SK-N-SH (cell line): ENCODE data around the gene ZNF474. TPM values are rescaled to one million over a fixed set of nuclear protein-coding genes. Genes with fewer than 3 reads are reported as not detected.
"Not testable (repeated sequence)": the region's sequence is repeated elsewhere in the genome, so short reads cannot be mapped to it uniquely, and the experiment has no call there.

ENCODE experiments used
- CTCF ChIA-PET: fragments of 300-600, 350-600 bp; formaldehyde crosslinking; extraction: SDS; loops from one replicate; lab custom pipeline; 2021; lab: Yijun Ruan, JAX
- POLR2A ChIA-PET: fragments of 350-600 bp; sonication (Branson Sonifier 250); formaldehyde crosslinking; extraction: SDS; loops from one replicate; lab custom pipeline; 2020; ENCODE audit warnings: antibody characterized with exemption, inconsistent platforms; lab: Yijun Ruan, JAX
- DNase-seq: peaks from one replicate; pipeline ENCODE4 v3.0.0; 2012
- H2AFZ ChIP-seq: fragments of 200-600 bp; sonication (generic); 2 replicates; pipeline ENCODE4 v1.8.1; 2016; ENCODE audit warnings: antibody characterized with exemption, mild to moderate bottlenecking, low read depth
- H3F3A ChIP-seq: fragments of 200-600 bp; sonication (generic); replicated peaks from 2 replicates; pipeline ENCODE3; 2016; ENCODE audit warnings: antibody characterized with exemption, mild to moderate bottlenecking; ENCODE audit not compliant: insufficient read depth
- H3K27ac ChIP-seq, 2 experiments: fragments of 200-500 bp in 1 of 2; fragments of 200-600 bp in 1 of 2; sonication (Bioruptor generic) in 1 of 2; sonication (generic), shearing (Covaris generic) in 1 of 2; 2 replicates each; pipeline versions ENCODE4 v1.5.1 to v1.6.1; 2014 to 2016; ENCODE audit warnings: low read depth in 2 of 2, inconsistent platforms in 1 of 2, low read length in 1 of 2, mild to moderate bottlenecking in 1 of 2, mixed read lengths in 1 of 2
- H3K27me3 ChIP-seq: fragments of 200-600 bp; sonication (generic), shearing (Covaris generic); 2 replicates; pipeline ENCODE4 v1.6.1; 2016; ENCODE audit warnings: mixed run types; ENCODE audit not compliant: insufficient read depth
- H3K36me3 ChIP-seq, 2 experiments: fragments of 200-500 bp in 1 of 2; fragments of 200-600 bp in 1 of 2; sonication (Bioruptor generic) in 1 of 2; sonication (generic) in 1 of 2; replicated peaks in 1 of 2; 2 replicates each; pipeline versions ENCODE3 to v1.5.1; 2014 to 2016; ENCODE audit warnings: low read length in 1 of 2, mild to moderate bottlenecking in 1 of 2; ENCODE audit not compliant: insufficient read depth in 2 of 2, control insufficient read depth in 1 of 2
- H3K4me1 ChIP-seq, 2 experiments: fragments of 200-500 bp in 1 of 2; fragments of 200-600 bp in 1 of 2; sonication (Bioruptor generic) in 1 of 2; sonication (generic), shearing (Covaris generic) in 1 of 2; 2 replicates each; pipeline versions ENCODE4 v1.5.1 to v1.6.1; 2014 to 2016; ENCODE audit warnings: low read depth in 1 of 2, low read length in 1 of 2, mixed run types in 1 of 2; ENCODE audit not compliant: insufficient read depth in 2 of 2, control insufficient read depth in 1 of 2
- H3K4me2 ChIP-seq: fragments of 200-600 bp; sonication (generic), shearing (Covaris generic); 2 replicates; pipeline ENCODE4 v1.6.1; 2017; ENCODE audit warnings: mixed run types
- H3K4me3 ChIP-seq, 2 experiments: fragments of 200-500 bp in 1 of 2; fragments of 200-600 bp in 1 of 2; sonication (Bioruptor generic) in 1 of 2; sonication (generic), shearing (Covaris generic) in 1 of 2; 2 replicates each; pipeline versions ENCODE4 v1.5.1 to v1.8.1; 2014 to 2016; ENCODE audit warnings: low read depth in 2 of 2, inconsistent platforms in 1 of 2, low read length in 1 of 2, mild to moderate bottlenecking in 1 of 2, mixed read lengths in 1 of 2, moderate library complexity in 1 of 2
- H3K79me2 ChIP-seq: fragments of 200-600 bp; sonication (generic); 2 replicates; pipeline ENCODE4 v1.8.1; 2017; ENCODE audit warnings: mild to moderate bottlenecking; ENCODE audit not compliant: insufficient read depth
- H3K9ac ChIP-seq: fragments of 200-600 bp; sonication (generic); 2 replicates; pipeline ENCODE4 v1.6.1; 2017; ENCODE audit warnings: mixed run types
- H3K9me2 ChIP-seq: fragments of 200-600 bp; sonication (generic); 2 replicates; pipeline ENCODE4 v1.6.1; 2017; ENCODE audit warnings: mixed run types
- H3K9me3 ChIP-seq: fragments of 200-600 bp; sonication (generic); 2 replicates; pipeline ENCODE4 v1.6.1; 2017; ENCODE audit warnings: mixed run types, mild to moderate bottlenecking, moderate library complexity
- H4K20me1 ChIP-seq: fragments of 200-600 bp; sonication (generic); 2 replicates; pipeline ENCODE4 v1.6.1; 2017; ENCODE audit warnings: mild to moderate bottlenecking, mixed run types; ENCODE audit not compliant: insufficient read depth
- EZH2phosphoT487 ChIP-seq: fragments of 200-600 bp; sonication (generic); IDR thresholded peaks from 2 replicates; pipeline ENCODE4 v1.6.1; 2017; ENCODE audit warnings: low read depth, mixed run types, mild to moderate bottlenecking, antibody characterized with exemption, moderate library complexity, borderline replicate concordance
- GABPA ChIP-seq: IDR thresholded peaks from 2 replicates; pipeline ENCODE4 v1.4.0; 2012; ENCODE audit warnings: low read depth, mild to moderate bottlenecking
- MXI1 ChIP-seq: IDR thresholded peaks from 2 replicates; pipeline ENCODE4 v1.6.1; 2012; ENCODE audit warnings: mild to moderate bottlenecking, low read depth, low read length, improper control_type of control experiment
- NFIC ChIP-seq: IDR thresholded peaks from 2 replicates; pipeline ENCODE4 v1.4.0; 2012; ENCODE audit warnings: borderline replicate concordance
- NRF1 ChIP-seq: IDR thresholded peaks from 2 replicates; pipeline ENCODE4 v1.6.1; 2012; ENCODE audit warnings: low read depth, mild to moderate bottlenecking, low read length
- RAD21 ChIP-seq: IDR thresholded peaks from 2 replicates; pipeline ENCODE4 v1.6.1; 2012; ENCODE audit warnings: mild to moderate bottlenecking, low read length
- RFX5 ChIP-seq: IDR thresholded peaks from 2 replicates; pipeline ENCODE4 v1.6.1; 2012; ENCODE audit warnings: mild to moderate bottlenecking, improper control_type of control experiment, low read length
- SIN3A ChIP-seq: IDR thresholded peaks from 2 replicates; pipeline ENCODE4 v1.6.1; 2012; ENCODE audit warnings: low read depth, mild to moderate bottlenecking, low read length, moderate library complexity, borderline replicate concordance
- SMC3 ChIP-seq: IDR thresholded peaks from 2 replicates; pipeline ENCODE4 v1.6.1; 2012; ENCODE audit warnings: low read depth, low read length, improper control_type of control experiment
- TEAD4 ChIP-seq: IDR thresholded peaks from 2 replicates; pipeline ENCODE4 v1.4.0; 2012; ENCODE audit warnings: mild to moderate bottlenecking, borderline replicate concordance; ENCODE audit not compliant: insufficient read depth
- WGBS: methylation state at CpG from one replicate; pipeline ENCODE4 v1.1.6; 2017; ENCODE audit warnings: low lambda C conversion rate; 5-methylcytosine and 5-hydroxymethylcytosine counted together
- polyA plus RNA-seq, 3 experiments: library from polyadenylated mRNA; depleted of rRNA; stranded (reverse); fragments of >200 nt; gene quantifications; 2 replicates each; pipeline ENCODE4 v1.2.3, GENCODE V29; 2012
- TF ChIP-seq, protein P1 (sequence below): IDR thresholded peaks from 2 replicates; pipeline ENCODE4 v1.4.0; 2012; ENCODE audit warnings: low read depth, borderline replicate concordance
- TF ChIP-seq, protein P2 (sequence below): IDR thresholded peaks from 2 replicates; pipeline ENCODE4; 2012
- TF ChIP-seq, protein P3 (sequence below): fragments of 200-600 bp; sonication (generic); IDR thresholded peaks from 2 replicates; pipeline ENCODE4 v1.6.1; 2017; ENCODE audit warnings: antibody characterized with exemption, mild to moderate bottlenecking, moderate library complexity
- TF ChIP-seq, protein P4 (sequence below): fragments of 150-350 bp; IDR thresholded peaks from 2 replicates; pipeline ENCODE4 v1.6.1; 2016; ENCODE audit warnings: mild to moderate bottlenecking, low read depth, low read length

ZNF474 gene
- polyA plus RNA-seq, 1 of the 3 experiments (the other 2 are of a cell fraction): 0.08 TPM

DNA sequence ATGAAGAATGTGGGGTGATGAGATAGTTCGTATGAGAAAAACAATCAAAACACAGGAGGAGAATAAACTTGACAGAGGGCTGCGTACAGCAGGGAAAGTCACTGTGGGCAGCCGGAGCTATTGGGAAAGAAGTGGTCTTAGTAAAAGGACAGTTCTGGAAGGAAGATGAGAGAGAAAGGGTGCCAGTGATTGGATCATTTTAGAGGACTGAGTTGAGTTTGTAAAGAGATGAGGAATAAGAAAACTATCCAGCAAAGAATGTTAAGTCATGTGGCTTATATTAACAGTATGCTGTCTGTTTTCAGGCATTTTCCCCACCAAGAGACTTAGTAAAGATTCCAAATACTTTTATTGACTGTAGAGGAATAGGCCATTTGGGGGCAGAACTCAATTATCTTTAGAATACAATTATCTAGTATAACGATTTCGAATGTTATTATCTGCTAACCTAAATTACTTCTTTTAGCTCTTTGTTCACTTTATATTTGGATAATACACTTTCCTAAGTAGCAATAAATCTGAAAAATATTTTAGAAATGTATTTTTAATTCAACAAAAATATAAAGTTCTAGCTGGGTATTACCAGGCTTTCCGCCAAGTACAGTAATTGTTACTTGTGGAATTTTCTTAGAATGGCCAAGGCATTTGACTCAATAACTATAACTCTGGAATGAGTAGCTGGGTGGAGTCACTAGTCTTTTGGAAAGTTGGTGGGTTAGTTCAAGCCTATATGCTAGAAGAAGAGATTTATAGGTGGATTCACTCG, 35.7 kb upstream of the ZNF474 start (continued):
- TF ChIP-seq, protein P1, sequence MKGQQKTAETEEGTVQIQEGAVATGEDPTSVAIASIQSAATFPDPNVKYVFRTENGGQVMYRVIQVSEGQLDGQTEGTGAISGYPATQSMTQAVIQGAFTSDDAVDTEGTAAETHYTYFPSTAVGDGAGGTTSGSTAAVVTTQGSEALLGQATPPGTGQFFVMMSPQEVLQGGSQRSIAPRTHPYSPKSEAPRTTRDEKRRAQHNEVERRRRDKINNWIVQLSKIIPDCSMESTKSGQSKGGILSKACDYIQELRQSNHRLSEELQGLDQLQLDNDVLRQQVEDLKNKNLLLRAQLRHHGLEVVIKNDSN: 0 out of 2 replicates have a peak, but pooled peaks have one; percentile 26

DNA sequence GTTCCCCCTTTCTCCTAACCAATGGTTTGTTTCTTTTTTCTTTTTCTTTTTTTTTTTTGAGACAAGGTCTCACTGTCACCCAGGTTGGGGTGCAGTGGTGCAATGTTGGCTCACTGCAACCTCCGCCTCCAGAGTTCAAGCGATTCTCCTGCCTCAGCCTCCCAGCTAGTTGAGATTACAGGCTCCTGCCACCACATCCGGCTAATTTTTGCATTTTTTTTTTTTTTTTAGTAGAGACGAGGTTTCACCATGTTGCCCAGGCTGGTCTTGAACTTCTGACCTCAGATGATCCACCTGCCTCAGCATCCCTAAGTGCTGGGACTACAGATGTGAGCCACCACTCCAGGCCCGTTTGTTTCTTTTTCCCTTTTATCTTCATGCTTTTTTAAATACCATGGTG, 35.1 kb upstream of the ZNF474 start:
- peak overlapping the region; percentile 58 for H3K9ac ChIP-seq
- H3F3A ChIP-seq: peaks cover 44% of the 10 kb centered on the region
- H3K4me1 ChIP-seq: peaks cover 0 to 32% of the 10 kb centered on the region in 2 experiments; a peak in 3 of 4 replicates
- 81% methylated on average over 5 of the region's 5 CpGs for WGBS
- H3K36me3 ChIP-seq, POLR2A ChIA-PET, H4K20me1 ChIP-seq, H3K27me3 ChIP-seq, DNase-seq, H3K9me2 ChIP-seq, H2AFZ ChIP-seq, H3K79me2 ChIP-seq, H3K4me3 ChIP-seq, H3K9me3 ChIP-seq: not testable (repeated sequence)
- CTCF ChIA-PET: interaction anchor here (0.6 to 3.6 kb wide), 5 partner anchors 10 to 1516 kb away, joined by 3 to 15 read pairs (median 6); no protein-coding TSS in a partner anchor
- peak overlapping the region; percentile 68 to 93; a peak in 3 of 4 replicates for H3K27ac ChIP-seq
- peak overlapping the region; percentile 70 for H3K4me2 ChIP-seq

DNA sequence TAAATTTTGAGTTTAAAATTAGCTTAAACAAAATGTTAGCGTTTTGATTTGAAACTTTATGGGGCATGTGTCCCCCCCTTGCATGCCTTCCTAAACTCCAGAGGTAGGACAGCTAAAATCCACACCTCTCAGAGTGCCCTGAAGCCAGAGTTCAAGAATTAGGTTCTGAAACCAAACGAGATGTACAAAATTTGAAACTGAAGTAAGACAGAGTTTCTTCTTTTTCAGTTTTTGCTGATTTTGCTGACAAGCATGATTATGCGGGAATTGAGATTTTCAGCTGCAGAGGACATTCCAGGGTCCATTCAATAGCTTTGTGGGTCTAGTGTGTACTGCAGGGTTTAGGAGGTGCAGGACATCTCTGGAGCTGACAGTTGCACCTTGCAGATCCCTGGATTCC, 34.2 kb upstream of the ZNF474 start:
- Histone ChIP-seq H3K4me2 (peak overlapping the region; percentile 4; the same call in 1 of the 2 replicates), H3K4me1 (peaks cover 0 to 28% of the 10 kb centered on the region in 2 experiments; a peak in 3 of 4 replicates)
- no peak for DNase-seq

More for the DNA sequence above, 34.2 kb upstream of the ZNF474 start:
- no peaks in the 10 kb centered on the region for H3K27me3 ChIP-seq
- peak overlapping the region; percentile 50; the same call in 1 of the 2 replicates for H2AFZ ChIP-seq
- H3K4me3 ChIP-seq: no peak overlapping the region
- H3K79me2 ChIP-seq: no peaks in the 10 kb centered on the region
- H3F3A ChIP-seq: peaks cover 40% of the 10 kb centered on the region
- H3K9me3 ChIP-seq: no peaks in the 10 kb centered on the region
- peak overlapping the region in 1 of 2 experiments; percentile 93; a peak in 3 of 4 replicates for H3K27ac ChIP-seq
- CTCF ChIA-PET: interaction anchor here (1.5 to 3.6 kb wide), 4 partner anchors 10 to 61 kb away, joined by 4 to 8 read pairs (median 6); no protein-coding TSS in a partner anchor
- TF ChIP-seq NFIC: no peak
- TF ChIP-seq TEAD4: no peak
- TF ChIP-seq EZH2phosphoT487: no peak
- no peak for TF ChIP-seq NRF1
- no peak for TF ChIP-seq GABPA
- TF ChIP-seq, protein P2, sequence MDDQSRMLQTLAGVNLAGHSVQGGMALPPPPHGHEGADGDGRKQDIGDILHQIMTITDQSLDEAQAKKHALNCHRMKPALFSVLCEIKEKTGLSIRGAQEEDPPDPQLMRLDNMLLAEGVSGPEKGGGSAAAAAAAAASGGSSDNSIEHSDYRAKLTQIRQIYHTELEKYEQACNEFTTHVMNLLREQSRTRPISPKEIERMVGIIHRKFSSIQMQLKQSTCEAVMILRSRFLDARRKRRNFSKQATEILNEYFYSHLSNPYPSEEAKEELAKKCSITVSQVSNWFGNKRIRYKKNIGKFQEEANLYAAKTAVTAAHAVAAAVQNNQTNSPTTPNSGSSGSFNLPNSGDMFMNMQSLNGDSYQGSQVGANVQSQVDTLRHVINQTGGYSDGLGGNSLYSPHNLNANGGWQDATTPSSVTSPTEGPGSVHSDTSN: no peak
- no peak for TF ChIP-seq SIN3A
- TF ChIP-seq RAD21: no peak
- TF ChIP-seq SMC3: no peak
- TF ChIP-seq, protein P3, sequence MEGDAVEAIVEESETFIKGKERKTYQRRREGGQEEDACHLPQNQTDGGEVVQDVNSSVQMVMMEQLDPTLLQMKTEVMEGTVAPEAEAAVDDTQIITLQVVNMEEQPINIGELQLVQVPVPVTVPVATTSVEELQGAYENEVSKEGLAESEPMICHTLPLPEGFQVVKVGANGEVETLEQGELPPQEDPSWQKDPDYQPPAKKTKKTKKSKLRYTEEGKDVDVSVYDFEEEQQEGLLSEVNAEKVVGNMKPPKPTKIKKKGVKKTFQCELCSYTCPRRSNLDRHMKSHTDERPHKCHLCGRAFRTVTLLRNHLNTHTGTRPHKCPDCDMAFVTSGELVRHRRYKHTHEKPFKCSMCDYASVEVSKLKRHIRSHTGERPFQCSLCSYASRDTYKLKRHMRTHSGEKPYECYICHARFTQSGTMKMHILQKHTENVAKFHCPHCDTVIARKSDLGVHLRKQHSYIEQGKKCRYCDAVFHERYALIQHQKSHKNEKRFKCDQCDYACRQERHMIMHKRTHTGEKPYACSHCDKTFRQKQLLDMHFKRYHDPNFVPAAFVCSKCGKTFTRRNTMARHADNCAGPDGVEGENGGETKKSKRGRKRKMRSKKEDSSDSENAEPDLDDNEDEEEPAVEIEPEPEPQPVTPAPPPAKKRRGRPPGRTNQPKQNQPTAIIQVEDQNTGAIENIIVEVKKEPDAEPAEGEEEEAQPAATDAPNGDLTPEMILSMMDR: no peak
- TF ChIP-seq, protein P1: no peak
- TF ChIP-seq RFX5: no peak
- no peak for TF ChIP-seq MXI1
- TF ChIP-seq, protein P4, sequence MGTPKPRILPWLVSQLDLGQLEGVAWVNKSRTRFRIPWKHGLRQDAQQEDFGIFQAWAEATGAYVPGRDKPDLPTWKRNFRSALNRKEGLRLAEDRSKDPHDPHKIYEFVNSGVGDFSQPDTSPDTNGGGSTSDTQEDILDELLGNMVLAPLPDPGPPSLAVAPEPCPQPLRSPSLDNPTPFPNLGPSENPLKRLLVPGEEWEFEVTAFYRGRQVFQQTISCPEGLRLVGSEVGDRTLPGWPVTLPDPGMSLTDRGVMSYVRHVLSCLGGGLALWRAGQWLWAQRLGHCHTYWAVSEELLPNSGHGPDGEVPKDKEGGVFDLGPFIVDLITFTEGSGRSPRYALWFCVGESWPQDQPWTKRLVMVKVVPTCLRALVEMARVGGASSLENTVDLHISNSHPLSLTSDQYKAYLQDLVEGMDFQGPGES: no peak
- no peaks in the 10 kb centered on the region for H3K36me3 ChIP-seq
- H3K9me2 ChIP-seq: no peaks in the 10 kb centered on the region
- POLR2A ChIA-PET: no interaction called here
- no peaks in the 10 kb centered on the region for H4K20me1 ChIP-seq
- WGBS: 84% methylated on average over 3 of the region's 3 CpGs
- no peak overlapping the region for H3K9ac ChIP-seq
